ENCODE measurements around the gene GRK1. TPM values are rescaled to one million over a fixed set of nuclear protein-coding genes. Genes with fewer than 3 reads are reported as not detected.

Gene GRK1
- total and polyA plus RNA-seq, 2 experiments from 2014 or later: not detected

DNA sequence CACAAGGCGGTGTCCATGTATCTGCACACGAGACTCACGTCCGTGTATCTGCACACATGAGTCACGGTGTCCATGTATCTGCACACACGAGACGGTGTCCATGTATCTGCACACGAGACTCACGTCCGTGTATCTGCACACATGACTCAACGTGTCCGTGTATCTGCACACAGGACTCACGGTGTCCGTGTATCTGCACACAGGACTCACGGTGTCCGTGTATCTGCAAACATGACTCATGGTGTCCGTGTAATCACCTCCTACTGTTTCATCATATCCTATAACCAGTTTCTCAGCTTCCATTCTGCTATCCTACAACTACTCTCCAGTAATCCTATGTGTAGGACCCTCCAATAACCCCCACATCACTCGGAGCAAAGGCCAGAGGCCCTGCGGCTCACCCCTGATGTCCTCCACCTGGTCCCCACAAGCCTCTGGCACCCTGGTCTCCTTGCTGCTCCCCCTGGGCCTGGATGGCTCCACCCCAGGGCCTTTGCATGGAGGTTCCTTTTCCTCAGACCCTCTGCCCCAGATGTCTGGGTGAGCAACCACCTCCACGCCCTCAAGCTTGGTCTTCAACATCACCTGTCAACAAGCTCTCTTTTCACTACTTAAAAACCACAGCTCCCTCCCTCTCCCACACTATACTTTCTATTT, 89.5 kb downstream of the GRK1 start:
- Histone ChIP-seq H2AFZ (no peak overlapping the region), H3K79me2 (replicated peaks; ENCODE audit: insufficient read depth) (no peaks in the 10 kb centered on the region), H3K27me3 (ENCODE audit: insufficient read depth) (peaks cover 39% of the 10 kb centered on the region), H3K4me2 (no peak overlapping the region), H3F3A (replicated peaks; ENCODE audit: low read depth) (peaks cover 15% of the 10 kb centered on the region), H3K4me1 (ENCODE audit: insufficient read depth) (peaks cover 8% of the 10 kb centered on the region; the same call in 1 of the 2 replicates), H3K27ac (ENCODE audit: low read depth) (no peak overlapping the region), H3K36me3 (ENCODE audit: insufficient read depth) (no peaks in the 10 kb centered on the region), H4K20me1 (replicated peaks; ENCODE audit: insufficient read depth) (no peaks in the 10 kb centered on the region), H3K9me2 (ENCODE audit: insufficient read depth) (no peaks in the 10 kb centered on the region), H3K4me3 (no peak overlapping the region)
- Mint-ChIP-seq H3K9me3 (peaks cover 5% of the 10 kb centered on the region), H3K4me3 (no peak overlapping the region), H3K27ac (no peak overlapping the region), H3K27me3 (ENCODE audit: insufficient read depth, low read depth, poor library complexity) (peaks cover 35% of the 10 kb centered on the region), H3K4me1 (peaks cover 7% of the 10 kb centered on the region; the same call in 2 of the 3 replicates), H3K36me3 (ENCODE audit: low read depth) (peaks cover 4% of the 10 kb centered on the region; the same call in 1 of the 3 replicates)
- TF ChIP-seq POLR2AphosphoS5 (IDR thresholded peaks at IDR 0.05; ENCODE audit: low read depth) (no peak), ZNF331 (CRISPR knock-in tag; IDR thresholded peaks at IDR 0.05; ENCODE audit: low read depth) (no peak), NANOG (IDR thresholded peaks at IDR 0.05; ENCODE audit: borderline replicate concordance) (no peak)
- DNase-seq (ENCODE audit: low spot score) (no peak), ATAC-seq (no peak)

DNA sequence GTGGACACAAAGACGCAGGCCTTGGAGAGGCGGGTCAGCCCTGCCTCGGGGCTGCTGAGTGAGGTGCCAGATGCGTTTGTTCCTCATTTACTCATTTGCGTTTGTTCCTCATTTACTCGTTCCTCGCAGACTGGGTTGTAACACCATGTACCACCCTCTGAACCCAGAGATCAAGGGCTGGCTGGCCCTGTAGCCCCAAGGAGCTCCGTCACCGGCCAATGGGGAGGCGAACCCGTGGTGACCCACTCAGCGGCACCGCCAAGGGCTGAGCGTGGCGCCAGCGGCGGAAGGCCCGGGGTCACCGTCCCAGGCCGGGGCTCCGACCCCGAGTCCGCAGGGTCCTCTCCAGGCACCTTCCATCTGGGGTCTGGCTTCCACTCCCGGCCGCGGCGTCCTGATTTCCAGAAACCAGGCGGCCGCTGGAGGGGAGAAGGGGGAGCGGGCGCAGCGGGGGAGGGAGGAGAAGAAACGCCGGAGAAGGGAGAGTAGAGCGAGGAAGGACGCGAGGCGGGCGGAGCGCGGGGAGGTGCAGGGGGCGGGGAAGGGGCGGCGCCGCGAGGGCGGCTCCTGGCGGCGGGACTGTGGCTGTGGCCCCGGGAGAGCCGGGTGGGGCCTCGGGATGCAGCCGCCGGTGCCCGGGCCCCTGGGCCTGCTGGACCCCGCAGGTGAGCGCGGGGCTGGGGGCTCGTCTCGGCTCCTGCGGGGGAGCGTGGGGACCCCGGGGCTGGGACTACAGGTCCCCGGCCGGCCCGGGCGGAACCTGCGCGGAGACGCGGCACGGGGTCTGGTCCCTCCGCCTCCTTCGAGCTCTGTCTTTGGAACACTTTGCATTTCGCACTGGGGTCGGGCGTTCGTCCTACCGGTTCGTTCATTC, 91.9 kb downstream of the GRK1 start, which contains the start of gene TMEM255B:
TSS of gene TMEM255B (plus strand) at position 576 of the 874 bp plus-strand sequence. CDS start at position 620, 44 bp downstream.
- Histone ChIP-seq H3K27ac (ENCODE audit: low read depth) (no peak within 1 kb of the TSS), H3K27me3 (ENCODE audit: insufficient read depth) (peaks cover 41% of the 10 kb centered on the region), H2AFZ (peak within 1 kb of the TSS; percentile 99), H3K4me2 (peak within 1 kb of the TSS; percentile 100), H3F3A (replicated peaks; ENCODE audit: low read depth) (peaks cover 15% of the 10 kb centered on the region), H3K4me3 (peak within 1 kb of the TSS; percentile 88), H3K9me2 (ENCODE audit: insufficient read depth) (no peaks in the 10 kb centered on the region), H3K79me2 (replicated peaks; ENCODE audit: insufficient read depth) (no peaks in the 10 kb centered on the region), H3K36me3 (ENCODE audit: insufficient read depth) (no peaks in the 10 kb centered on the region), H3K4me1 (ENCODE audit: insufficient read depth) (peaks cover 8% of the 10 kb centered on the region; the same call in 1 of the 2 replicates), H4K20me1 (replicated peaks; ENCODE audit: insufficient read depth) (no peaks in the 10 kb centered on the region)
- Mint-ChIP-seq H3K9me3 (no peaks in the 10 kb centered on the region; the same call in 2 of the 3 replicates), H3K27ac (no peak within 1 kb of the TSS), H3K36me3 (ENCODE audit: low read depth) (no peaks in the 10 kb centered on the region; the same call in 2 of the 3 replicates), H3K4me3 (peak within 1 kb of the TSS; percentile 85), H3K27me3 (ENCODE audit: insufficient read depth, low read depth, poor library complexity) (peaks cover 35% of the 10 kb centered on the region), H3K4me1 (peaks cover 13% of the 10 kb centered on the region)
- no peak for TF ChIP-seq CREB1 (CRISPR knock-in tag; IDR thresholded peaks at IDR 0.05; ENCODE audit: low read depth)
- TF ChIP-seq POLR2AphosphoS5 (IDR thresholded peaks at IDR 0.05; ENCODE audit: low read depth): peak; percentile 36; the same call in 1 of the 2 replicates
- TF ChIP-seq, protein P1, sequence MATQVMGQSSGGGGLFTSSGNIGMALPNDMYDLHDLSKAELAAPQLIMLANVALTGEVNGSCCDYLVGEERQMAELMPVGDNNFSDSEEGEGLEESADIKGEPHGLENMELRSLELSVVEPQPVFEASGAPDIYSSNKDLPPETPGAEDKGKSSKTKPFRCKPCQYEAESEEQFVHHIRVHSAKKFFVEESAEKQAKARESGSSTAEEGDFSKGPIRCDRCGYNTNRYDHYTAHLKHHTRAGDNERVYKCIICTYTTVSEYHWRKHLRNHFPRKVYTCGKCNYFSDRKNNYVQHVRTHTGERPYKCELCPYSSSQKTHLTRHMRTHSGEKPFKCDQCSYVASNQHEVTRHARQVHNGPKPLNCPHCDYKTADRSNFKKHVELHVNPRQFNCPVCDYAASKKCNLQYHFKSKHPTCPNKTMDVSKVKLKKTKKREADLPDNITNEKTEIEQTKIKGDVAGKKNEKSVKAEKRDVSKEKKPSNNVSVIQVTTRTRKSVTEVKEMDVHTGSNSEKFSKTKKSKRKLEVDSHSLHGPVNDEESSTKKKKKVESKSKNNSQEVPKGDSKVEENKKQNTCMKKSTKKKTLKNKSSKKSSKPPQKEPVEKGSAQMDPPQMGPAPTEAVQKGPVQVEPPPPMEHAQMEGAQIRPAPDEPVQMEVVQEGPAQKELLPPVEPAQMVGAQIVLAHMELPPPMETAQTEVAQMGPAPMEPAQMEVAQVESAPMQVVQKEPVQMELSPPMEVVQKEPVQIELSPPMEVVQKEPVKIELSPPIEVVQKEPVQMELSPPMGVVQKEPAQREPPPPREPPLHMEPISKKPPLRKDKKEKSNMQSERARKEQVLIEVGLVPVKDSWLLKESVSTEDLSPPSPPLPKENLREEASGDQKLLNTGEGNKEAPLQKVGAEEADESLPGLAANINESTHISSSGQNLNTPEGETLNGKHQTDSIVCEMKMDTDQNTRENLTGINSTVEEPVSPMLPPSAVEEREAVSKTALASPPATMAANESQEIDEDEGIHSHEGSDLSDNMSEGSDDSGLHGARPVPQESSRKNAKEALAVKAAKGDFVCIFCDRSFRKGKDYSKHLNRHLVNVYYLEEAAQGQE (IDR thresholded peaks at IDR 0.05; ENCODE audit: unreplicated experiment): no peak
- no peak for TF ChIP-seq NANOG (IDR thresholded peaks at IDR 0.05; ENCODE audit: borderline replicate concordance)
- TF ChIP-seq ZNF331 (CRISPR knock-in tag; IDR thresholded peaks at IDR 0.05; ENCODE audit: low read depth): no peak
- TF ChIP-seq, protein P2, sequence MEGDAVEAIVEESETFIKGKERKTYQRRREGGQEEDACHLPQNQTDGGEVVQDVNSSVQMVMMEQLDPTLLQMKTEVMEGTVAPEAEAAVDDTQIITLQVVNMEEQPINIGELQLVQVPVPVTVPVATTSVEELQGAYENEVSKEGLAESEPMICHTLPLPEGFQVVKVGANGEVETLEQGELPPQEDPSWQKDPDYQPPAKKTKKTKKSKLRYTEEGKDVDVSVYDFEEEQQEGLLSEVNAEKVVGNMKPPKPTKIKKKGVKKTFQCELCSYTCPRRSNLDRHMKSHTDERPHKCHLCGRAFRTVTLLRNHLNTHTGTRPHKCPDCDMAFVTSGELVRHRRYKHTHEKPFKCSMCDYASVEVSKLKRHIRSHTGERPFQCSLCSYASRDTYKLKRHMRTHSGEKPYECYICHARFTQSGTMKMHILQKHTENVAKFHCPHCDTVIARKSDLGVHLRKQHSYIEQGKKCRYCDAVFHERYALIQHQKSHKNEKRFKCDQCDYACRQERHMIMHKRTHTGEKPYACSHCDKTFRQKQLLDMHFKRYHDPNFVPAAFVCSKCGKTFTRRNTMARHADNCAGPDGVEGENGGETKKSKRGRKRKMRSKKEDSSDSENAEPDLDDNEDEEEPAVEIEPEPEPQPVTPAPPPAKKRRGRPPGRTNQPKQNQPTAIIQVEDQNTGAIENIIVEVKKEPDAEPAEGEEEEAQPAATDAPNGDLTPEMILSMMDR (conservative IDR thresholded peaks at IDR 0.05; ENCODE audit: low read depth in 2 of 2): 0 out of 4 replicates have a peak, but pooled peaks of 1 of the 2 experiments have one; percentile 8
- ATAC-seq (peak; percentile 93), DNase-seq (ENCODE audit: low spot score) (peak; percentile 83)

Data from GM23338 (cell line).